AG10803 (cell line): ENCODE measurements around the gene RSPH4A.
"Not testable (repeated sequence)": the region's sequence is repeated elsewhere in the genome, so short reads cannot be mapped to it uniquely, and the experiment has no call there.

ENCODE experiments used
- DNase-seq: peaks from one replicate; pipeline ENCODE4 v3.0.0; 2010; ENCODE audit warnings: low read depth
- H3K4me3 ChIP-seq: 2 replicates; pipeline ENCODE4 v1.5.1; 2011; ENCODE audit warnings: mild to moderate bottlenecking, low read length, control low read depth
- TF ChIP-seq, protein P1 (sequence below): conservative IDR thresholded peaks from 2 replicates; pipeline ENCODE4 v1.5.1; 2011; ENCODE audit warnings: mild to moderate bottlenecking, low read length, control low read depth, inconsistent platforms

Gene RSPH4A

DNA sequence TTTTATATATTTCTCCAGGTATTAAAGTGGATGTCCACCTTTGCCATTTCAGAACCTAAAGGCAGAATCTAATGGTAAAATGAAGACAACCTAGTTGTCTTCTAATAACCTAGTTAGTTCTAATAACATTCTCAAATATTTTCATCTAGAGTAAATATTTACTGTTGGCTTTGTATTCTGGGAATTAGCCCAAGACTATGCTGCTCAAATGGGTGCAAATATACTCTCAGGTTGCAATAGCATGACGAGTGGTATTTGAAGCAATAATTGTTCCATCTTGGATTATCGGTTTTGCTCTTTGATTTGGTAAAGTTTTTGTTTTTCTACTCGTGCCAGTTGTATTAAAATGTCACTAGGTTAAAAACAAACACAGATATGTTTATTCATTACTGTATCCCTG lies 21.0 kb upstream of the RSPH4A start:
- no peak for DNase-seq
- TF ChIP-seq, protein P1, sequence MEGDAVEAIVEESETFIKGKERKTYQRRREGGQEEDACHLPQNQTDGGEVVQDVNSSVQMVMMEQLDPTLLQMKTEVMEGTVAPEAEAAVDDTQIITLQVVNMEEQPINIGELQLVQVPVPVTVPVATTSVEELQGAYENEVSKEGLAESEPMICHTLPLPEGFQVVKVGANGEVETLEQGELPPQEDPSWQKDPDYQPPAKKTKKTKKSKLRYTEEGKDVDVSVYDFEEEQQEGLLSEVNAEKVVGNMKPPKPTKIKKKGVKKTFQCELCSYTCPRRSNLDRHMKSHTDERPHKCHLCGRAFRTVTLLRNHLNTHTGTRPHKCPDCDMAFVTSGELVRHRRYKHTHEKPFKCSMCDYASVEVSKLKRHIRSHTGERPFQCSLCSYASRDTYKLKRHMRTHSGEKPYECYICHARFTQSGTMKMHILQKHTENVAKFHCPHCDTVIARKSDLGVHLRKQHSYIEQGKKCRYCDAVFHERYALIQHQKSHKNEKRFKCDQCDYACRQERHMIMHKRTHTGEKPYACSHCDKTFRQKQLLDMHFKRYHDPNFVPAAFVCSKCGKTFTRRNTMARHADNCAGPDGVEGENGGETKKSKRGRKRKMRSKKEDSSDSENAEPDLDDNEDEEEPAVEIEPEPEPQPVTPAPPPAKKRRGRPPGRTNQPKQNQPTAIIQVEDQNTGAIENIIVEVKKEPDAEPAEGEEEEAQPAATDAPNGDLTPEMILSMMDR, result no peak
- no peak overlapping the region for H3K4me3 ChIP-seq

DNA sequence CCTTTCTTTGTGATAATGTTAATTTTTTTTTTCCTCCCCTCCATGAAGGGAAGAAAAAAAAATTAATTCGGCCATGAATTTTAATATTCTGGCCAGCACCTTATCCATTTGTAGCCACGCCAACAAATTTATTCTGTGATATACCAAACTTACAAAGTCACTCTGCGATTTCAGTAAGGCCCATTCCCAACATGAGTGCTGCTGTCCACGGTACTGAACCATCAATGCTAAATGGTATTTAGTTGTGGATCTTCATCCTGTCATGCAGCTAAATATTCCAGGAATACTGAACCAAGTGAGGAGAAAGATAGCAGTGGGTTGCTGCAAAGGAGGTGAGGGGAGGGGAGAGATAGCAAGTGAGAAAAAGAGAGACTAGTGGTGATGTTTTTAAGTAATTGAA lies 19.5 kb upstream of the RSPH4A start:
- H3K4me3 ChIP-seq, result no peak overlapping the region
- TF ChIP-seq, protein P1, result no peak
- DNase-seq, result peak; percentile 9

DNA sequence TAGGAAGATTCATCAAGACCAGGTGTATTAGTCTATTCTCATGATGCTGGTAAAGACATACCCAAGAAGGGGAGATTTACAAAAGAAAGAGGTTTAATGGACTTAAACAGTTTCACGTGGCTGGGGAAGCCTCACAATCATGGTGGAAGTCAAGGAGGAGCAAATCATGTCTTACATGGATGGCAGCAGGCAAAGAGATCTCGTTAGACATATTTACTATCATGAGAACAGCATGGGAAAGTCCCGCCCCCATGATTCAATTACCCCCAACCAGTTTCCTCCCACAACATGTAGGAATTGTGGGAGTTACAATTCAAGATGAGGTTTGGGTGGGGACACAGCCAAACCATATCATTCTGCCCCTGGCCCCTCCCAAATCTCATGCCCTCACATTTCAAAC lies 12.4 kb upstream of the RSPH4A start:
- not testable (repeated sequence) for DNase-seq, H3K4me3 ChIP-seq

DNA sequence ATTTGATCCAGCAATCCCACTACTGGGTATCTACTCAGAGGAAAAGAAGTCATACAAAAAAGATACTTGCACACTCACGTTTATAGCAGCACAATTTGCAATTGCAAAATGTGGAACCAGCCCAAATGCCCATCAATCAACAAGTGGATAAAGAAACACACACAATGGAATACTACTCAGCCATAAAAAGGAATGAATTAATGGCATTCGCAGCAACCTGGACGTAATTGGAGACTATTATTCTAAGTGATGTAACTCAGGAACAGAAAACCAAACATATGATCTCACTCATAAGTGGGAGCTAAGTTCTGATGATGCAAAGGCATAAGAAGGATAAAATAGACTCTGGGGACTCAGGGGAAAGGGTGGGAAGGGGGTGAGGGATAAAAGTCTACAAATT lies 11.4 kb upstream of the RSPH4A start:
- DNase-seq, H3K4me3 ChIP-seq: not testable (repeated sequence)

DNA sequence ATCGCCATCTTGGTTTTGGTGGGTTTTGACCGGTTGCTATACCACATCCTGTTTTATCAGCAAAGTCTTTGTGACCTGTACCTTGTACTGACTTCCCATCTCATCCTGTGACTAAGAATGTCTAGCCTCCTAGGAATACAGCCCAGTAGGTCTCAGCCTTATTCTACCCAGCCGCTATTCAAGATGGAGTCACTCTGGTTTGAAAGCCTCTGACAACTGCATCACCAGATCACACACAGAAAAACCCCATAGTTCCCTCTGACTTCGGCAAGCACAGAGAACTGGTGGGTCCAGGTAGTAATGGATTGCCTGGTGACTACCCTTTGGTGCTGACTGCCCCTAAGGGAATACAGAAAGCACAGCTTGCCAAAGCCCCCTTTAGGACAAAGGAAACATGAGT lies 10.3 kb upstream of the RSPH4A start:
- H3K4me3 ChIP-seq, result no peak overlapping the region
- TF ChIP-seq, protein P1, result no peak
- no peak for DNase-seq

DNA sequence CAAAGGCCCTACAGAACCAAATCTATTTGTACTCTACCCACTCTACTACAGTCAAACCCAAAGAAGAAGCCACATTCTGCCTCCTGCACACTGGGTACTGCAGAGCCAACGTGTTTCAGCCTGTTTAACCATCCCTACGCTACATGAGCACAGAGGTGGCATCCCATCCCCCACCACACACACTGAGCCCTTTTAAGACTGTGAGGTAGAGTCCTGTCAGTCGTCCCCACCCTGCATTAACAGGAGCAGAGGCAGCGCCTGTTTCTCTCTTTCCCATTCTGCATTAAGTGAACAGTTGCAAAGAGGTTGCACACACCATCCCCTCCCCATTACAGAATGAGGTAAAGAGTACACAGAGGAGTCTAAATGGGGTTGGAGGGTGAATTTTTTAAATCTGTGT lies 5.2 kb upstream of the RSPH4A start:
- no peak overlapping the region for H3K4me3 ChIP-seq
- DNase-seq, result no peak
- TF ChIP-seq, protein P1, result no peak

DNA sequence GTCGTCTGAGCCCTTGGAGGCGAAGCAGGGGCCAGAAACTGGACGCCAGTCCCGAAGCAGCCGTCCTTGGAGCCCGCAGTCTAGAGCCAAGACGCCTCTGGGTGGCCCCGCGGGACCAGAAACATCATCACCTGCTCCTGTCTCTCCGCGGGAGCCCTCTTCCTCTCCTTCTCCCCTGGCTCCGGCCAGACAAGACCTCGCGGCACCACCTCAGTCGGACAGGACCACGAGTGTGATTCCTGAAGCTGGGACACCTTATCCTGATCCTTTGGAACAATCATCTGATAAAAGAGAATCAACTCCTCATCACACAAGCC lies 416 bp downstream of the RSPH4A start:
- DNase-seq, result peak; percentile 3
- peak overlapping the region; percentile 84 for H3K4me3 ChIP-seq
- TF ChIP-seq, protein P1, result no peak

DNA sequence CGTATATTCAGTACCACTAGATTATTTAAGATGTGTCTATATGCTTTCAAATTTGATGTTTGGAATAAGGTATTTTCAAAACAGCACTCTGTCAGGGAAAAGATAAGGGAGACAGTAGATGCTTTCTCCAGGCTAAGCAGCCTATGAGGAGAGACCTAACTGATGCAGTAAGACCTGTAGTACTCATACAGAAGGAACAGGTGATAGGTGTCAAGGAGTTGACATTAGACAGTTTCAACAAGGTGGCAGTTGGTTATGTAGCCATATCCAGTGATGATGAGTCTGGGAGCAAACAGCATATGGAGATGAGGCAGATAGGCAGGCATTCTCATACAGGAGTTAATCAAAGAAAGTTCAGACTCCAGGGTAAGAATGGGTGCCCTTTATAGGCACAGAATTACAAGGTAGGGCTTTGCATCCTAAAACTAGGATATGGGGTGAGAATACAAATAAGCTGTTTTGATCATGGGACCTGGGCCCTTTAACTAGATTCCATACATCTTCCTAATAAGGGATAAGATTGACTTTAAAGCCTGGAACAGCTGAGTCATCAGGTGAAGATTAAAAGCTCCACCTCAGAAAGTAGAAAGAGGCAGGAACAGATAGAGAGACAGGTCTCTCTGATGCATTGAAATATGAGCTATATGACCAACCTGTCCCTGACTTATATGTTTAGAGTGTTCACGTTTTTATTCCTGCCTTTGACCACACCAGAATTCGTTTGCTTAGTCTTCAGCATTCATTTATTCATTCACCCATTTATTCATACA lies 7.9 kb downstream of the RSPH4A start:
- TF ChIP-seq, protein P1, result no peak
- H3K4me3 ChIP-seq, result no peak overlapping the region
- DNase-seq, result no peak
